ENCODE data around the gene THAP4.

Gene THAP4

GRCh38 chr2:241560162-241560882 lies 76.6 kb downstream of the THAP4 start:
- no peaks in the 10 kb centered on the region for H4K20me1 ChIP-seq (ENCODE audit: insufficient read depth, low read length)
- TF ChIP-seq EZH2phosphoT487 (IDR thresholded peaks at IDR 0.05; ENCODE audit: low read depth) = no peak
- no peak overlapping the region for H3K27ac ChIP-seq (ENCODE audit: low read length)
- H3K9me3 ChIP-seq (ENCODE audit: insufficient read depth, low read length) = no peaks in the 10 kb centered on the region
- H3K9ac ChIP-seq (ENCODE audit: low read length) = no peak overlapping the region
- no peaks in the 10 kb centered on the region for H3K36me3 ChIP-seq (replicated peaks; ENCODE audit: low read depth, low read length)
- no peak overlapping the region for H3K4me2 ChIP-seq (ENCODE audit: low read length)
- no peak overlapping the region for H3K4me3 ChIP-seq (ENCODE audit: low read length)
- H3K27me3 ChIP-seq (ENCODE audit: low read depth, low read length) = no peaks in the 10 kb centered on the region
- H3K4me1 ChIP-seq (ENCODE audit: low read length) = no peaks in the 10 kb centered on the region
- H3K79me2 ChIP-seq (ENCODE audit: low read length) = no peaks in the 10 kb centered on the region
- H2AFZ ChIP-seq (ENCODE audit: low read depth, low read length) = no peak overlapping the region

GRCh38 chr2:241559323-241560161 lies 77.4 kb downstream of the THAP4 start:
- no peak overlapping the region for H3K9ac ChIP-seq (ENCODE audit: low read length)
- no peak overlapping the region for H2AFZ ChIP-seq (ENCODE audit: low read depth, low read length)

GRCh38 chr2:241558532-241559322 lies 78.2 kb downstream of the THAP4 start, which contains the start of gene BOK:
BOK (plus strand) TSS chr2:241558745; CDS start chr2:241559484, 739 bp downstream.
- Histone ChIP-seq H3K9me3 (ENCODE audit: insufficient read depth, low read length) (no peaks in the 10 kb centered on the region), H3K4me1 (ENCODE audit: low read length) (no peaks in the 10 kb centered on the region), H3K9ac (ENCODE audit: low read length) (no peak within 1 kb of the TSS), H3K79me2 (ENCODE audit: low read length) (no peaks in the 10 kb centered on the region), H3K27ac (ENCODE audit: low read length) (no peak within 1 kb of the TSS), H3K4me2 (ENCODE audit: low read length) (no peak within 1 kb of the TSS), H2AFZ (ENCODE audit: low read depth, low read length) (no peak within 1 kb of the TSS), H3K27me3 (ENCODE audit: low read depth, low read length) (no peaks in the 10 kb centered on the region), H3K4me3 (ENCODE audit: low read length) (no peak within 1 kb of the TSS), H4K20me1 (ENCODE audit: insufficient read depth, low read length) (no peaks in the 10 kb centered on the region), H3K36me3 (replicated peaks; ENCODE audit: low read depth, low read length) (no peaks in the 10 kb centered on the region)
- TF ChIP-seq EZH2phosphoT487 (IDR thresholded peaks at IDR 0.05; ENCODE audit: low read depth) = no peak
- TF ChIP-seq CTCF (IDR thresholded peaks at IDR 0.05; ENCODE audit: low read depth, low read length) = no peak

More at GRCh38 chr2:241559323-241560161, 77.4 kb downstream of the THAP4 start:
- Histone ChIP-seq H3K27me3 (ENCODE audit: low read depth, low read length) (no peaks in the 10 kb centered on the region), H3K4me2 (ENCODE audit: low read length) (no peak overlapping the region), H3K4me1 (ENCODE audit: low read length) (no peaks in the 10 kb centered on the region), H3K9me3 (ENCODE audit: insufficient read depth, low read length) (no peaks in the 10 kb centered on the region), H3K27ac (ENCODE audit: low read length) (no peak overlapping the region), H3K4me3 (ENCODE audit: low read length) (no peak overlapping the region), H3K79me2 (ENCODE audit: low read length) (no peaks in the 10 kb centered on the region), H4K20me1 (ENCODE audit: insufficient read depth, low read length) (no peaks in the 10 kb centered on the region), H3K36me3 (replicated peaks; ENCODE audit: low read depth, low read length) (no peaks in the 10 kb centered on the region)
- TF ChIP-seq EZH2phosphoT487 (IDR thresholded peaks at IDR 0.05; ENCODE audit: low read depth) = no peak
- TF ChIP-seq CTCF (IDR thresholded peaks at IDR 0.05; ENCODE audit: low read depth, low read length) = no peak

- no peak overlapping the region for H3K4me2 ChIP-seq (ENCODE audit: low read length)
- no peak overlapping the region for H3K27ac ChIP-seq (ENCODE audit: low read length)
- H3K4me1 ChIP-seq (ENCODE audit: low read length) = no peaks in the 10 kb centered on the region
- TF ChIP-seq CTCF (IDR thresholded peaks at IDR 0.05; ENCODE audit: low read depth, low read length) (no peak), EZH2phosphoT487 (IDR thresholded peaks at IDR 0.05; ENCODE audit: low read depth) (no peak)
- no peaks in the 10 kb centered on the region for H3K36me3 ChIP-seq (replicated peaks; ENCODE audit: low read depth, low read length)
- H3K79me2 ChIP-seq (ENCODE audit: low read length) = no peaks in the 10 kb centered on the region
- no peaks in the 10 kb centered on the region for H3K27me3 ChIP-seq (ENCODE audit: low read depth, low read length)
- H3K9me3 ChIP-seq (ENCODE audit: insufficient read depth, low read length) = no peaks in the 10 kb centered on the region
- H3K4me3 ChIP-seq (ENCODE audit: low read length) = no peak overlapping the region
- no peaks in the 10 kb centered on the region for H4K20me1 ChIP-seq (ENCODE audit: insufficient read depth, low read length)
- no peak overlapping the region for H3K9ac ChIP-seq (ENCODE audit: low read length)
- no peak overlapping the region for H2AFZ ChIP-seq (ENCODE audit: low read depth, low read length)
Observed at GRCh38 chr2:241556746-241557145, 80.2 kb downstream of the THAP4 start.
